Neutrophil (primary cell): Measurements from ENCODE around the gene VPS41.

ENCODE experiments used
- H3K27ac ChIP-seq: fragments of 200-600 bp; sonication (generic); 2 replicates; pipeline ENCODE4 v1.5.1; 2016; ENCODE audit warnings: mild to moderate bottlenecking, moderate library complexity
- H3K27me3 ChIP-seq: fragments of 200-600 bp; sonication (generic); 2 replicates; pipeline ENCODE4 v1.6.0; 2016; ENCODE audit warnings: mild to moderate bottlenecking
- H3K36me3 ChIP-seq: fragments of 200-600 bp; sonication (generic); 2 replicates; pipeline ENCODE4 v1.5.1; 2017
- H3K4me1 ChIP-seq, 2 experiments: fragments of 200-600 bp in 1 of 2; sonication (generic) in 1 of 2; 1 replicate in 1 of 2; 2 replicates in 1 of 2; pipeline versions ENCODE4 v1.5.1 to v1.6.1; 2013 to 2016; ENCODE audit warnings: low read depth in 1 of 2, low read length in 1 of 2, mild to moderate bottlenecking in 1 of 2, moderate library complexity in 1 of 2; ENCODE audit not compliant: control insufficient read depth in 1 of 2, insufficient read depth in 1 of 2
- H3K4me3 ChIP-seq, 2 experiments: fragments of 200-600 bp in 1 of 2; sonication (generic) in 1 of 2; 1 replicate in 1 of 2; 2 replicates in 1 of 2; pipeline ENCODE4 v1.5.1; 2013 to 2016; ENCODE audit warnings: low read depth in 1 of 2, low read length in 1 of 2, mild to moderate bottlenecking in 1 of 2, moderate library complexity in 1 of 2
- H3K9me3 ChIP-seq: fragments of 200-600 bp; sonication (generic); 2 replicates; pipeline ENCODE4 v1.5.1; 2016
- CTCF ChIP-seq: fragments of 200-600 bp; sonication (generic); IDR thresholded peaks from 2 replicates; pipeline ENCODE4 v1.5.1; 2016; ENCODE audit warnings: antibody characterized with exemption

VPS41 gene

GRCh38 chr7:38678698-38679054 lies 230.3 kb downstream of the VPS41 start:
- Histone ChIP-seq H3K27me3 (no peaks in the 10 kb centered on the region), H3K9me3 (no peaks in the 10 kb centered on the region), H3K27ac (no peak overlapping the region), H3K4me3 (no peak overlapping the region), H3K4me1 (peaks cover 5 to 11% of the 10 kb centered on the region in 2 experiments), H3K36me3 (no peaks in the 10 kb centered on the region)
- TF ChIP-seq CTCF: no peak

GRCh38 chr7:38677981-38678697 lies 230.9 kb downstream of the VPS41 start:
- Histone ChIP-seq H3K27me3 (no peaks in the 10 kb centered on the region), H3K27ac (no peak overlapping the region)

GRCh38 chr7:38675494-38676106 lies 233.4 kb downstream of the VPS41 start:
- TF ChIP-seq CTCF: no peak
- Histone ChIP-seq H3K27me3 (no peaks in the 10 kb centered on the region), H3K27ac (no peak overlapping the region), H3K36me3 (no peaks in the 10 kb centered on the region), H3K4me3 (no peak overlapping the region), H3K9me3 (no peaks in the 10 kb centered on the region), H3K4me1 (peaks cover 8 to 12% of the 10 kb centered on the region in 2 experiments)

More at GRCh38 chr7:38677981-38678697, 230.9 kb downstream of the VPS41 start:
- TF ChIP-seq CTCF: no peak
- Histone ChIP-seq H3K4me3 (no peak overlapping the region), H3K4me1 (peaks cover 8 to 12% of the 10 kb centered on the region in 2 experiments), H3K9me3 (no peaks in the 10 kb centered on the region), H3K36me3 (no peaks in the 10 kb centered on the region)

GRCh38 chr7:38674513-38674912 lies 234.5 kb downstream of the VPS41 start:
- H3K27ac ChIP-seq: no peak overlapping the region
- no peaks in the 10 kb centered on the region for H3K27me3 ChIP-seq
- TF ChIP-seq CTCF: no peak
- no peaks in the 10 kb centered on the region for H3K36me3 ChIP-seq
- H3K4me1 ChIP-seq: peaks cover 8 to 12% of the 10 kb centered on the region in 2 experiments
- no peak overlapping the region for H3K4me3 ChIP-seq
- no peaks in the 10 kb centered on the region for H3K9me3 ChIP-seq

GRCh38 chr7:38673795-38674194 lies 235.2 kb downstream of the VPS41 start:
- no peak for TF ChIP-seq CTCF
- no peaks in the 10 kb centered on the region for H3K9me3 ChIP-seq
- H3K27ac ChIP-seq: no peak overlapping the region
- H3K36me3 ChIP-seq: no peaks in the 10 kb centered on the region
- H3K4me1 ChIP-seq: peaks cover 8 to 12% of the 10 kb centered on the region in 2 experiments
- H3K27me3 ChIP-seq: no peaks in the 10 kb centered on the region
- H3K4me3 ChIP-seq: no peak overlapping the region
